ENCODE data around the gene PPP1R1C. TPM values are rescaled to one million over a fixed set of nuclear protein-coding genes. Genes with fewer than 3 reads are reported as not detected.

The PPP1R1C gene, protein sequence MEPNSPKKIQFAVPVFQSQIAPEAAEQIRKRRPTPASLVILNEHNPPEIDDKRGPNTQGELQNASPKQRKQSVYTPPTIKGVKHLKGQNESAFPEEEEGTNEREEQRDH
- 1 to 10 TPM in 2 of 4 donors, not detected in 2; 1.5 to 6.3 TPM for total RNA-seq

DNA sequence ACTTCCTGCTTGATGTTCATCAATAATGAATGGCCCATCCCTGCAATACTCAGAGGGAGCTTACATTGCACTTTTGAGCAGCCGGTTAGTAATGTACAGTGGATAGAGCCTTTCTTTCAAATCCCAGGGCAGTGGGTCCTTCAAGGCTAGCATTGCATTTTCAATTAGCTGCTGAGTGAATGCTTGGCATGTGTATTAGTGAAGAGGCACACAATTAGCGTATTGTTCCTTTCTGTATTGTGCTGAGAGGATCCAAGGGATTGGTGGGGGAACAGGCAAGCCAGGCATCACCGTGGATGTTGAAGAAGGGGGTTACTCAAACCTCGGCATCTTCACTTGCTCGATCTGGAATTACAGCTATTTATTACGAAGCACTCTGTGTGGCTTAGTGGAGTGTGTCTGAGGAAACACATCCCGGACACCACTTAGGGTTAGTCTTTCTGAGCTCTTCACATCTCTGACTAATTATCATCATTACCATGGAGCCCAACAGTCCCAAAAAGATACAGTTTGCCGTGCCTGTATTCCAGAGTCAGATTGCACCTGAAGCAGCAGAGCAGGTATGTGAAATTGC, at the start of gene PPP1R1C:
PPP1R1C (plus strand) TSS at position 222 of the 574 bp plus-strand sequence; CDS start at position 480, 258 bp downstream.
- DNase-seq (ENCODE audit: low spot score in 2 of 2) = no peak
- 86 to 88% methylated on average over 8 of the region's 8 CpGs for WGBS, 2 donors
- H3K4me3 ChIP-seq (ENCODE audit: low read depth, poor library complexity, severe bottlenecking) = no peak within 1 kb of the TSS
- intact Hi-C loops (cut with DNase I; ENCODE audit: low total_unique reads) = no loop called here
- no peak for TF ChIP-seq POLR2A (IDR thresholded peaks at IDR 0.05)
- TF ChIP-seq, protein P1, sequence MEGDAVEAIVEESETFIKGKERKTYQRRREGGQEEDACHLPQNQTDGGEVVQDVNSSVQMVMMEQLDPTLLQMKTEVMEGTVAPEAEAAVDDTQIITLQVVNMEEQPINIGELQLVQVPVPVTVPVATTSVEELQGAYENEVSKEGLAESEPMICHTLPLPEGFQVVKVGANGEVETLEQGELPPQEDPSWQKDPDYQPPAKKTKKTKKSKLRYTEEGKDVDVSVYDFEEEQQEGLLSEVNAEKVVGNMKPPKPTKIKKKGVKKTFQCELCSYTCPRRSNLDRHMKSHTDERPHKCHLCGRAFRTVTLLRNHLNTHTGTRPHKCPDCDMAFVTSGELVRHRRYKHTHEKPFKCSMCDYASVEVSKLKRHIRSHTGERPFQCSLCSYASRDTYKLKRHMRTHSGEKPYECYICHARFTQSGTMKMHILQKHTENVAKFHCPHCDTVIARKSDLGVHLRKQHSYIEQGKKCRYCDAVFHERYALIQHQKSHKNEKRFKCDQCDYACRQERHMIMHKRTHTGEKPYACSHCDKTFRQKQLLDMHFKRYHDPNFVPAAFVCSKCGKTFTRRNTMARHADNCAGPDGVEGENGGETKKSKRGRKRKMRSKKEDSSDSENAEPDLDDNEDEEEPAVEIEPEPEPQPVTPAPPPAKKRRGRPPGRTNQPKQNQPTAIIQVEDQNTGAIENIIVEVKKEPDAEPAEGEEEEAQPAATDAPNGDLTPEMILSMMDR (IDR thresholded peaks at IDR 0.05) = no peak

DNA sequence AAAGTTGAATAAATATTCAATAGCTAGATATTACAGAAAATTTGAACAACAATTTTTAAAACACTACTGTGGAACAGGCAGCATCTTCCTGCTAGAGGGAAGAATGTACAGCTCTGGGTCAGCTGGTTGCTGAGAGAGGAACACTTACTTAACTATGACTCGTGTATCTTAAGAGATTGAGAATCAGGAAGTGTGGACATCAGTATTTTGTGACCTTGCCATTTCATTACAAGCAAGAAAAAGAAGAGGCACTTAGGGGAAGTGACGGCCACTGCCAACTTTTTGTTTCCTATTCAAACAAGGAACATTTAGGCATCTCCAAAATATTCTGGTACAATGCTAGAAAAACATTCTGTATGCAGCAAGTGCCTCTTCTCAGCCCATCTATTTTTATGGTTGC, 48.2 kb upstream of the PPP1R1C start:
- WGBS, 2 donors = 37 to 38% methylated on average over 2 of the region's 2 CpGs
- TF ChIP-seq POLR2A (IDR thresholded peaks at IDR 0.05) = no peak
- TF ChIP-seq, protein P1 (IDR thresholded peaks at IDR 0.05) = no peak

DNA sequence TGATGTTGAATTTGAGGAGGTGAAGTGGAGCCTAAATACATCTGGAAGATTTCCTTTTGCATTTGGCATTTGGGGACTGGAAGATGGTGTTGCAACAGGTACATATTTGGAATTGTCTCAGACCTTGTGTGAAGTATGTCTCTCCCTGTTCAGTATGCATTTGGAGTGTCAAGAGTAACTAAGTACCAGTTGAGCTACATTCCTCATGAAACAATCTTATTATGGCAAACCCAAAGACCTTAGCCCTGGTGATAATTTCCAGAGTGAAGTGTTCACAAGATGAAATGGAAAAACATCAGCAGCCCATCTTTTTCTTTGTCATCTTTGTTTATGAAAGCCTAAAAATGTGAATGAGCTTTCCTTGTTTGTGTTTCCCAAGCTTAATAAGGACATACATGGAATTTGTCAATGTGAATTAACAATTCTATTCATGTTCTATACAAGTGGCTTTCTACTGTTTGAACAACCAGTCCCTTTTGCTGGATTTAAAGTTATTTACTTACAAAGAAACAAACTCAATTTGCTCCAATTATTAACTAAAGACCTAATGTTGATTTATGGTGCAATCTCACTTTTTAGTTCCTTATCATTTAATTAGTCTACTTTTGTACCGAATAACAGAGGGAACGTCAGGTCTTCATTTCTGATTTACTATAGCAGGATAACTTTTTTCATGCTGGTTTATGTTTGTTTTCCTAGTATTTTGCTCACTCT, 42.1 kb upstream of the PPP1R1C start:
- intact Hi-C loops (cut with DNase I; ENCODE audit: low total_unique reads) = no loop called here
- no peak for TF ChIP-seq POLR2A (IDR thresholded peaks at IDR 0.05)
- TF ChIP-seq, protein P1 (IDR thresholded peaks at IDR 0.05) = no peak
- no peak for DNase-seq (ENCODE audit: low spot score in 2 of 2)

More for the DNA sequence above, 48.2 kb upstream of the PPP1R1C start:
- H3K4me3 ChIP-seq (ENCODE audit: low read depth, poor library complexity, severe bottlenecking) = no peak overlapping the region
- DNase-seq (ENCODE audit: low spot score in 2 of 2) = peak in 1 of 2 donors; percentile 29
- intact Hi-C loops (cut with DNase I; ENCODE audit: low total_unique reads) = no loop called here

DNA sequence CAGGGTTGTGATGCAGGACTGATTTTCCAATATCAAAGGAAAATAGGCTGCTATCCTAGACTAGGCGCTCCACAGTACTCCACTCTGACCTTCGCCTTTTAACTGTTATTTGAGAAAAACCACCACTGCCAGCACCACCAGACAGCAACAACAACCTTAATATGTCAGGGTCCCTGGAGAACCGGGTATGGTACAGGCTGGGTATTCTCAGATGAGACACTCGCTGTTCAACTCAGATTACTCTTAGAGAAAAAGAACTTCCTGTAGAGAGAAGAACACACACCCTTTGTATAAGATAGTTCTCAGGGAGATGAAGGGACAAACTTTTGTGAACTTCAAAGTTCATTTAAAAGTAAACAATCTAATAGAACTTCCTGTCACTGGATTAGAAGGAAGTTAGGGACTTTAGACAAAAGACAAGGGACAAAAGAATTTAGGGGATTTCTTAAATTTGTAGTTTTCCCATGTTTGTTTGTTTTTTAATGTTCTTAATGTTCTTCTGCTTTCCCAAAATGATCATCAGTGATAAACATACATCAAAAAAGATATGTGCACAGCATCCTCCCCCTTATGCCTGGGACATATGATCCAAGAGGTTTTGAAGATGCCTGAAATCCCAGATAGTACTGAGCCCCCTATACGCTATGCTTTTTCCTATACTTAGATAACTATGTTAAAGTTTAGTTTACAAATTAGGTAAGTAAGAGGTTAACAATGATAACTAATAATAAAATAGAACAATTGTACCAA, 41.3 kb upstream of the PPP1R1C start:
- intact Hi-C loops (cut with DNase I; ENCODE audit: low total_unique reads) = no loop called here
- 88 to 91% methylated on average over 5 of the region's 5 CpGs for WGBS, 2 donors
- H3K4me3 ChIP-seq (ENCODE audit: low read depth, poor library complexity, severe bottlenecking) = no peak overlapping the region
- DNase-seq (ENCODE audit: low spot score in 2 of 2) = no peak
- TF ChIP-seq, protein P1 (IDR thresholded peaks at IDR 0.05) = no peak
- no peak for TF ChIP-seq POLR2A (IDR thresholded peaks at IDR 0.05)

More for the DNA sequence above, 42.1 kb upstream of the PPP1R1C start:
- no peak overlapping the region for H3K4me3 ChIP-seq (ENCODE audit: low read depth, poor library complexity, severe bottlenecking)
- WGBS, 2 donors = 88 to 95% methylated on average over 2 of the region's 2 CpGs

DNA sequence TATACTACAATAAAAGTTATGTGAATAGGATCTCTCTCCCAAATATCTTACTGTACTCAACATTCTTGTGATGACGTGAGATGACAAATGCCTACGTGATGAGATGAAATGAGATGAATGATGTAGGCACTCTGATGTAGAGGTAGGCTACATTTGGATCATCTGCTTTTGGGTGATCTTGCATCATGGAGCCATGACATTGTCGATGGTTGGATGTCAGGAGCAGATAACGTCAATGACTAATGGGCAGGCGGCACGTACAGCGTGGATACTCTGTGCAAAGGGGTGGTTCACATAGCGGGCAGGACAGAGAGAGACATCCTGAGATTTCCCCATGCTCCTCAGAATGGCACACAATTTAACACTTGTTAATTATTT, 40.8 kb upstream of the PPP1R1C start:
- no peak overlapping the region for H3K4me3 ChIP-seq (ENCODE audit: low read depth, poor library complexity, severe bottlenecking)
- TF ChIP-seq, protein P1 (IDR thresholded peaks at IDR 0.05) = no peak
- no peak for TF ChIP-seq POLR2A (IDR thresholded peaks at IDR 0.05)
- WGBS, 2 donors = 95 to 96% methylated on average over 8 of the region's 8 CpGs
- DNase-seq (ENCODE audit: low spot score in 2 of 2) = no peak
- intact Hi-C loops (cut with DNase I; ENCODE audit: low total_unique reads) = no loop called here
